ENCODE data around the gene ONECUT2.

DNA sequence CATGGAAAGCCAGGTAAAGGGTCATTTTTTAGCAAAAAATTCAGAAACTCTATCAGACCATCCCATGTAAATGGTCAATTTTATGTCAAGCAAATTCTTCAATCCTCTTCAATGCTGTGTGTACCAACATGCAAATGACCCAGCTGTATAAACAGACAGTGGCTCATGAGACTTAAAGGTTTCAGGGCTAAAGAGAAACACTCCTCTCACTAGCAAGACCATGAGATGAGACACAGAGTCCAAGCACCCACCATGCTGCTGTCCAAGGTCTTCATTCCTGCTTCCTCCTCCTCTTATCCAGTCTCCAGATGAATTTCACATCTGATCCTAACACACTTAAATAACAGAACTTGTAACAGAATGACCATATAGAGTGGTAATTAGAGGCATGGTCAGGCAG is 30.8 kb upstream of the ONECUT2 start:
- TF ChIP-seq POLR2AphosphoS5 (IDR thresholded peaks at IDR 0.05; ENCODE audit: borderline replicate concordance, low read depth, low read length): no peak
- no peak for TF ChIP-seq EZH2 (IDR thresholded peaks at IDR 0.05)
- TF ChIP-seq FOXP2 (optimal IDR thresholded peaks at IDR 0.05; ENCODE audit: control extremely low read depth, extremely low read length, insufficient read depth): no peak

Measured in SK-N-MC (cell line).